ENCODE measurements around the gene GEN1. TPM values are rescaled to one million over a fixed set of nuclear protein-coding genes. Genes with fewer than 3 reads are reported as not detected.
A peak's percentile ranks its signal among the peaks of the same experiment; 100 is the strongest.

The GEN1 gene
- total and polyA plus RNA-seq, 12 donors = 1.5 to 20.4 (median 4.7) TPM

DNA sequence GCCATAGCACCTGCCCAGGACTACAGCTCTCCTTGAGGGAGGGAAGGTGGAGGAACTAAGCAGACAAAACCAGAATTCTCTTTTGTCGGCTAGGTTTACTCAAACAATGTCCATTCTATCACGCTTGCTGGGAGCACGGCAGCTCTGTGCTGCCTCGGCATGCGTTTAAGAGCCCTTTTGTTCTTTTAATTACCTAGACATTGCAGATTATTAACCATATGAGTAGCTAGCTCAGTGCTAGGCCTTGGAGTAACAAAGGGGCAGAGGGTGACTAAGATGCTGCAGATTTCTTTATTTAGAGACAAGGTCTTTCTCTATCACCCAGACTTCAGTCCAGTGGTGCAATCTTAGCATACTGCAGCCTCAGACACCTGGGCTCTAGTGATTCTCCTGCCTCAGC is 73.4 kb downstream of the GEN1 start:
- 93 to 96% (median 95%) methylated on average over 5 of the region's 5 CpGs for WGBS, 4 donors
- Histone ChIP-seq H3K36me3 (replicated peaks in 1 of 2) (no peaks in the 10 kb centered on the region), H3K4me3 (no peak overlapping the region), H3K27ac (no peak overlapping the region), H3K4me1 (replicated peaks in 1 of 2) (peaks cover 0 to 5% of the 10 kb centered on the region in 2 donors), H3K27me3 (peaks cover 9% of the 10 kb centered on the region), H3K9me3 (replicated peaks in 1 of 3) (no peaks in the 10 kb centered on the region)
- TF ChIP-seq, protein P1, sequence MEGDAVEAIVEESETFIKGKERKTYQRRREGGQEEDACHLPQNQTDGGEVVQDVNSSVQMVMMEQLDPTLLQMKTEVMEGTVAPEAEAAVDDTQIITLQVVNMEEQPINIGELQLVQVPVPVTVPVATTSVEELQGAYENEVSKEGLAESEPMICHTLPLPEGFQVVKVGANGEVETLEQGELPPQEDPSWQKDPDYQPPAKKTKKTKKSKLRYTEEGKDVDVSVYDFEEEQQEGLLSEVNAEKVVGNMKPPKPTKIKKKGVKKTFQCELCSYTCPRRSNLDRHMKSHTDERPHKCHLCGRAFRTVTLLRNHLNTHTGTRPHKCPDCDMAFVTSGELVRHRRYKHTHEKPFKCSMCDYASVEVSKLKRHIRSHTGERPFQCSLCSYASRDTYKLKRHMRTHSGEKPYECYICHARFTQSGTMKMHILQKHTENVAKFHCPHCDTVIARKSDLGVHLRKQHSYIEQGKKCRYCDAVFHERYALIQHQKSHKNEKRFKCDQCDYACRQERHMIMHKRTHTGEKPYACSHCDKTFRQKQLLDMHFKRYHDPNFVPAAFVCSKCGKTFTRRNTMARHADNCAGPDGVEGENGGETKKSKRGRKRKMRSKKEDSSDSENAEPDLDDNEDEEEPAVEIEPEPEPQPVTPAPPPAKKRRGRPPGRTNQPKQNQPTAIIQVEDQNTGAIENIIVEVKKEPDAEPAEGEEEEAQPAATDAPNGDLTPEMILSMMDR (IDR thresholded peaks at IDR 0.05) = no peak
- no peak for TF ChIP-seq POLR2A (IDR thresholded peaks at IDR 0.05)
- intact Hi-C loops (cut with DNase I) = loop anchor here (10.0 kb wide), 2 partner anchors 93 to 113 kb away; no protein-coding TSS in a partner anchor
- DNase-seq = no peak

DNA sequence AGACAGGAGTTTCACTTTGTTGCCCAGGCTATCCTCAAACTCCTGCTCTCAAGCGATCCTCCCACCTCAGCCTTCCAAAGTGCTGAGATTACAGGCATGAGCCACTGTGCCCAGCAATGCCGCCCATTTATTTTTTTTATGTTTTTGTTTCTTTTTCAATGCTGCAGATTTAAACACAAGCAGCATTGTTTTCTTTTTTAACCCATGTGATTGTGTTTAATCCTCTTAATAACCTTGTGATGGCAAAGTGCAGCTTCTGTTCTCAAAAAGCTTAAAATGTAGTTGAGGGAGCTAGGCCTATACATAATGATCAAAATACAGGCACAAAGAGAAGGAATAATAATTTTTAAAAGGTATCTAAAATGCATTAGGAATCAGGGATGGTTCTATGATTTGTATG is 73.8 kb downstream of the GEN1 start:
- no peaks in the 10 kb centered on the region for H3K36me3 ChIP-seq (replicated peaks in 1 of 2)
- TF ChIP-seq, protein P1 (IDR thresholded peaks at IDR 0.05) = no peak
- no peak for TF ChIP-seq POLR2A (IDR thresholded peaks at IDR 0.05)
- H3K27me3 ChIP-seq = peaks cover 9% of the 10 kb centered on the region
- intact Hi-C loops (cut with DNase I) = loop anchor here (10.0 kb wide), 2 partner anchors 93 to 113 kb away; no protein-coding TSS in a partner anchor
- no peak for DNase-seq
- no peak overlapping the region for H3K4me3 ChIP-seq
- H3K4me1 ChIP-seq (replicated peaks in 1 of 2) = peaks cover 0 to under 1% of the 10 kb centered on the region in 2 donors
- H3K9me3 ChIP-seq (replicated peaks in 1 of 3) = no peaks in the 10 kb centered on the region
- H3K27ac ChIP-seq = no peak overlapping the region
- 93 to 97% (median 96%) methylated on average over 2 of the region's 2 CpGs for WGBS, 4 donors

DNA sequence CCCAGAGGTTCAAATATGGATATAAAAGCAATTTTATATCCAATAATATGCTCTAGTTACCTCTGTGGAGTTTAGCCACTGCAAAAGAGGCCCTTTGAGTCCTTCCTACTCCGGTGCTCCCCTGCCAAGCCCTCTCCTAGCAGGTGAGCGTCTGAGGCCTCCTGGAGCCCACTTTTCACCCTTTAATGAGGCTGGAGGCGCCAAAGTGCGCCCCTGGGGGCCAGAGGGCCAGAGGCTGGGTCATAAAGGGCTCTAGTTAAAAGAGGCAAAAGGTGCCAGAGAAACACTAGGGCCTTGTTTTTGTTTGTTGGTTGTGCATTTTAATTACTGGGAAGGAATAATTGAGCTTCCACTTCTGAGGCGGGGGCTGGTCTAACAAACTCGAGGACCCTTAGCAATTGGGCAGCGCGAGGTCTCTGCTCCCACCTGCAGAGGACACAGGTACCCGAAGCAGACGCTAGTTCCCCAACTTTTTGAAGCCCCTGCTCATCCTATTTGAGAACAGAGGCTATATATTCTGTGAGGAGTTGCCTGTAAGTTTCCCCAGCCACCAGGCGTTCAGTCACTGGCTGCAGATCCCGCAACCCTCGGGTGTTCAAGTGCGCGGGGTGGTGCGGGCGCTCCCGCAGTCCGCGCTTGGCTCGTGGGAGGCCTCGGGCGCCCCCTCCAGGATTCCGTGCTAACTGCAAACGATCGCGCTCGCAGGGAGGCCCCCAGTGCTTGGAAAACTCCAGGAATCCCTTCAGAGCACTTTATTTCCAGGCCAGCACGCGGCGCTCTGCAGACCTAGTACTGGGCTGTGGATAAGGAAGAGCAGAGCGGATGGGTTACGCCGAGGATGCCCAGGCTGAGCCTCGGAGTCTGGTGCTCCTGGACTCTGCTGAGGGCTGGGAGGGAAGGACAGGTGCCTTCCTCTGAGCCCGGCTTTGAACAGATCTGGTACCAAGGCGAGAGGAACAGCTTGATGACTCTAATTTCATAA is 76.4 kb downstream of the GEN1 start:
- peaks cover 9% of the 10 kb centered on the region for H3K27me3 ChIP-seq
- peak; percentile 26 to 85 (median 66) for DNase-seq
- no peaks in the 10 kb centered on the region for H3K9me3 ChIP-seq (replicated peaks in 1 of 3)
- no peaks in the 10 kb centered on the region for H3K4me1 ChIP-seq (replicated peaks in 1 of 2)
- no peak overlapping the region for H3K27ac ChIP-seq
- peak overlapping the region in 1 of 4 donors; percentile 9 for H3K4me3 ChIP-seq
- intact Hi-C loops (cut with DNase I) = no loop called here
- H3K36me3 ChIP-seq (replicated peaks in 1 of 2) = no peaks in the 10 kb centered on the region
- 13 to 25% (median 14%) methylated on average over 15 to 37 of the region's 37 CpGs for WGBS, 4 donors
- no peak for TF ChIP-seq POLR2A (IDR thresholded peaks at IDR 0.05)
- TF ChIP-seq, protein P1 (IDR thresholded peaks at IDR 0.05) = peak; percentile 53 to 73 (median 60)

DNA sequence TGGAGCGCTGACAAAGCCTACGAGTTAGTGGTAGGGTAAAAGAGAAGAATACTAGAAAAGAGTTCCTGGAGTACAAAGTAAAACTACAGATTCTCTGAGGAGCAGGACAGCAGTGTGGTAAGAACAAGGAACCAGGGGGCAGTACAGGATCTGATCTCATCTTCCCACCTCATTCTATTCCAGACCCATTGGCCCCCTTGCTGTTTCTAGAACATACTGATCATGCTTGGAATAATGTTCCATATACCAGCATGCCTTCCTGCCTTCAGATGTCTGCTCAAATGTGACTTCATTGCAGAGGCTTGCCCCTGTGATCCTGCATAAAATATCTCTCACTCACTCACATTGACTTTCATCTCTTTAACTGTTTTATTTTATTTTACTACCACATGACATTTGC is 81.6 kb downstream of the GEN1 start:
- H3K9me3 ChIP-seq (replicated peaks in 1 of 3) = no peaks in the 10 kb centered on the region
- no peaks in the 10 kb centered on the region for H3K36me3 ChIP-seq (replicated peaks in 1 of 2)

More for the DNA sequence above, 81.6 kb downstream of the GEN1 start:
- WGBS, 4 donors = 34 to 86% (median 62%) methylated on average over 2 of the region's 2 CpGs
- Histone ChIP-seq H3K27ac (no peak overlapping the region), H3K4me3 (no peak overlapping the region), H3K4me1 (replicated peaks in 1 of 2) (no peaks in the 10 kb centered on the region), H3K27me3 (peaks cover 9% of the 10 kb centered on the region)
- intact Hi-C loops (cut with DNase I) = no loop called here
- DNase-seq = no peak
- TF ChIP-seq, protein P1 (IDR thresholded peaks at IDR 0.05) = no peak
- TF ChIP-seq POLR2A (IDR thresholded peaks at IDR 0.05) = no peak
